Hindlimb muscle (tissue), 1 donor: Measurements from ENCODE around the gene ATP5PD. TPM values are rescaled to one million over a fixed set of nuclear protein-coding genes. Genes with fewer than 3 reads are reported as not detected.

Experiments used
- polyA plus RNA-seq: library from polyadenylated mRNA; unstranded; fragments of 120-200 nt; gene quantifications from one replicate; pipeline ENCODE4 v1.2.1, GENCODE V29; 2013; ENCODE audit not compliant: insufficient read length

The ATP5PD gene
- polyA plus RNA-seq, 1 donor = 216 TPM

Other genes starting within 250 kb of the ATP5PD start
- gene GRIN2C, start 187.1 kb downstream of the ATP5PD start, polyA plus RNA-seq = 0.93 TPM
- 2.5 TPM for gene FDXR, start 174.0 kb downstream of the ATP5PD start, polyA plus RNA-seq
- gene FADS6, start 153.3 kb downstream of the ATP5PD start, polyA plus RNA-seq = not detected
- not detected for gene USH1G, start 123.7 kb downstream of the ATP5PD start, polyA plus RNA-seq
- gene OTOP2, start 122.7 kb downstream of the ATP5PD start, polyA plus RNA-seq = not detected
- not detected for gene OTOP3, start 111.1 kb downstream of the ATP5PD start, polyA plus RNA-seq
- 7.9 TPM for gene HID1, start 74.2 kb downstream of the ATP5PD start, polyA plus RNA-seq
- gene CDR2L, start 59.3 kb downstream of the ATP5PD start, polyA plus RNA-seq = 7.1 TPM
- 21.2 TPM for gene MRPL58, start 34.3 kb downstream of the ATP5PD start, polyA plus RNA-seq
- 25.1 TPM for gene KCTD2, start 256 bp upstream of the ATP5PD start, polyA plus RNA-seq
- 11.2 TPM for gene SLC16A5, start 41.0 kb upstream of the ATP5PD start, polyA plus RNA-seq
- gene ARMC7, start 63.0 kb upstream of the ATP5PD start, polyA plus RNA-seq = 8.1 TPM
- 48.7 TPM for gene NT5C, start 84.8 kb upstream of the ATP5PD start, polyA plus RNA-seq
- gene JPT1, start 107.5 kb upstream of the ATP5PD start, polyA plus RNA-seq = 374 TPM
- gene SUMO2, start 136.0 kb upstream of the ATP5PD start, polyA plus RNA-seq = 309 TPM
- gene NUP85, start 158.7 kb upstream of the ATP5PD start, polyA plus RNA-seq = 40.7 TPM
- gene GGA3, start 214.6 kb upstream of the ATP5PD start, polyA plus RNA-seq = 31.5 TPM
- 57.6 TPM for gene MRPS7, start 214.9 kb upstream of the ATP5PD start, polyA plus RNA-seq
- 13.1 TPM for gene MIF4GD, start 224.3 kb upstream of the ATP5PD start, polyA plus RNA-seq
- 6.8 TPM for gene SLC25A19, start 242.5 kb upstream of the ATP5PD start, polyA plus RNA-seq